ENCODE measurements around the gene ETFA. TPM values are rescaled to one million over a fixed set of nuclear protein-coding genes. Genes with fewer than 3 reads are reported as not detected.

ETFA gene
- polyA plus RNA-seq, 3 donors, result 62.1 to 178 (median 166) TPM

- Histone ChIP-seq H3K27me3 (ENCODE audit: control insufficient read depth in 2 of 2, insufficient read depth in 2 of 2, low read length in 2 of 2) (no peaks in the 10 kb centered on the region), H3K27ac (ENCODE audit: low read depth in 1 of 2, low read length in 2 of 2) (no peak overlapping the region), H3K4me2 (replicated peaks; ENCODE audit: extremely low read depth, low read length, poor library complexity, severe bottlenecking) (no peak overlapping the region), H4K20me1 (ENCODE audit: insufficient read depth, low read length) (no peaks in the 10 kb centered on the region), H3K4me1 (ENCODE audit: control insufficient read depth in 1 of 2, insufficient read depth in 2 of 2, low read length in 2 of 2) (no peaks in the 10 kb centered on the region), H3K9ac (ENCODE audit: insufficient read depth, low read length, poor library complexity, severe bottlenecking) (no peak overlapping the region), H3K9me3 (replicated peaks in 1 of 2; ENCODE audit: control insufficient read depth in 1 of 2, insufficient read depth in 1 of 2, low read length in 2 of 2) (no peaks in the 10 kb centered on the region), H2AFZ (ENCODE audit: insufficient read depth, low read depth, low read length, poor library complexity, severe bottlenecking) (no peak overlapping the region), H3K4me3 (replicated peaks in 1 of 3; ENCODE audit: low read depth in 2 of 3, low read length in 3 of 3) (no peak overlapping the region), H3K79me2 (ENCODE audit: insufficient read depth, low read length) (no peaks in the 10 kb centered on the region), H3K36me3 (replicated peaks in 1 of 2; ENCODE audit: control insufficient read depth in 1 of 2, insufficient read depth in 2 of 2, low read length in 2 of 2) (peaks cover 2 to 25% of the 10 kb centered on the region in 2 donors)
- Mint-ChIP-seq H3K9me3 (no peaks in the 10 kb centered on the region), H3K4me1 (peaks cover 1% of the 10 kb centered on the region), H3K36me3 (peaks cover 15 to 27% of the 10 kb centered on the region in 2 donors), H3K4me3 (no peak overlapping the region), H3K27me3 (ENCODE audit: low read depth in 3 of 3) (peaks cover 0 to 4% (median 0%) of the 10 kb centered on the region in 3 donors), H3K27ac (no peak overlapping the region)
- DNase-seq, result no peak
- TF ChIP-seq CTCF (IDR thresholded peaks at IDR 0.05), result no peak
- intact Hi-C loops (cut with micrococcal nuclease), result no loop called here
- 98% methylated on average over 20 of the region's 23 CpGs for WGBS (ENCODE audit: insufficient coverage)
These were observed 107.7 kb downstream of the ETFA start for GRCh38 chr15:76203346-76204108.

GRCh38 chr15:76201536-76202255, 109.6 kb downstream of the ETFA start:
- peaks cover 0 to 6% (median 0%) of the 10 kb centered on the region in 3 donors for H3K27me3 Mint-ChIP-seq (ENCODE audit: low read depth in 3 of 3)
- H3K9ac ChIP-seq (ENCODE audit: insufficient read depth, low read length, poor library complexity, severe bottlenecking), result no peak overlapping the region
- peaks cover 2 to 11% of the 10 kb centered on the region in 2 donors for H3K36me3 ChIP-seq (replicated peaks in 1 of 2; ENCODE audit: control insufficient read depth in 1 of 2, insufficient read depth in 2 of 2, low read length in 2 of 2)
- no peaks in the 10 kb centered on the region for H3K79me2 ChIP-seq (ENCODE audit: insufficient read depth, low read length)
- H3K9me3 ChIP-seq (replicated peaks in 1 of 2; ENCODE audit: control insufficient read depth in 1 of 2, insufficient read depth in 1 of 2, low read length in 2 of 2), result no peaks in the 10 kb centered on the region
- H3K4me3 Mint-ChIP-seq, result no peak overlapping the region
- no peak overlapping the region for H3K27ac Mint-ChIP-seq
- no peak overlapping the region for H3K4me2 ChIP-seq (replicated peaks; ENCODE audit: extremely low read depth, low read length, poor library complexity, severe bottlenecking)
- no peak overlapping the region for H3K27ac ChIP-seq (ENCODE audit: low read depth in 1 of 2, low read length in 2 of 2)
- no peaks in the 10 kb centered on the region for H3K9me3 Mint-ChIP-seq
- intact Hi-C loops (cut with micrococcal nuclease), result no loop called here
- WGBS (ENCODE audit: insufficient coverage), result 100% methylated on average over 2 of the region's 6 CpGs
- H3K27me3 ChIP-seq (ENCODE audit: control insufficient read depth in 2 of 2, insufficient read depth in 2 of 2, low read length in 2 of 2), result no peaks in the 10 kb centered on the region
- peaks cover 6% of the 10 kb centered on the region for H3K4me1 Mint-ChIP-seq
- no peak for TF ChIP-seq CTCF (IDR thresholded peaks at IDR 0.05)
- H3K36me3 Mint-ChIP-seq, result peaks cover 5 to 17% of the 10 kb centered on the region in 2 donors
- H3K4me3 ChIP-seq (replicated peaks in 1 of 3; ENCODE audit: low read depth in 2 of 3, low read length in 3 of 3), result no peak overlapping the region
- no peak overlapping the region for H2AFZ ChIP-seq (ENCODE audit: insufficient read depth, low read depth, low read length, poor library complexity, severe bottlenecking)
- peaks cover 0 to 3% of the 10 kb centered on the region in 2 donors for H3K4me1 ChIP-seq (ENCODE audit: control insufficient read depth in 1 of 2, insufficient read depth in 2 of 2, low read length in 2 of 2)
- no peaks in the 10 kb centered on the region for H4K20me1 ChIP-seq (ENCODE audit: insufficient read depth, low read length)
- no peak for DNase-seq
